Psoas muscle (tissue), 8 donors: ENCODE data around the gene ARPC1A. TPM values are rescaled to one million over a fixed set of nuclear protein-coding genes. Genes with fewer than 3 reads are reported as not detected.
"Not testable (repeated sequence)": the region's sequence is repeated elsewhere in the genome, so short reads cannot be mapped to it uniquely, and the experiment has no call there.

Experiments
- ATAC-seq, 4 donors: fragments of 200-7000 bp; cut with Tn5 transposase; one replicate each; pipeline ENCODE4 v1.9.1; 2020; ENCODE audit warnings: moderate library complexity in 3 of 4, mild to moderate bottlenecking in 2 of 4
- DNase-seq, 2 donors: peaks; one replicate each; pipeline ENCODE4 v3.0.0-alpha.2; 2020
- H3K27ac ChIP-seq: fragments of 200-600 bp; one replicate; pipeline ENCODE4 v1.8.0; 2022
- H3K27me3 ChIP-seq, 3 donors: fragments of 200-600 bp in 1 of 3; one replicate each; pipeline versions ENCODE4 v1.6.1 to v1.8.0; 2013 to 2022; ENCODE audit warnings: low read length in 2 of 3, mild to moderate bottlenecking in 2 of 3, moderate library complexity in 1 of 3; ENCODE audit not compliant: insufficient read depth in 3 of 3
- H3K36me3 ChIP-seq, 2 donors: fragments of 200-600 bp in 1 of 2; one replicate each; pipeline versions ENCODE4 v1.6.1 to v1.8.0; 2013 to 2022; ENCODE audit warnings: low read depth in 1 of 2, mild to moderate bottlenecking in 1 of 2, moderate library complexity in 1 of 2; ENCODE audit not compliant: insufficient read depth in 1 of 2
- H3K4me1 ChIP-seq: fragments of 200-600 bp; one replicate; pipeline ENCODE4 v1.8.0; 2022
- H3K4me3 ChIP-seq: fragments of 200-600 bp; one replicate; pipeline ENCODE4 v1.8.0; 2022; ENCODE audit warnings: mild to moderate bottlenecking
- H3K9me3 ChIP-seq: fragments of 200-600 bp; one replicate; pipeline ENCODE4 v1.8.0; 2022
- CTCF ChIP-seq: fragments of 200-600 bp; IDR thresholded peaks from one replicate; pipeline ENCODE4 v1.8.0; 2022; ENCODE audit warnings: antibody characterized with exemption
- WGBS, 3 donors: extraction: QIAGEN DNeasy Blood & Tissue Kit; methylation state at CpG; one replicate each; pipeline versions ENCODE4 v1.1.6 to v1.1.7; 2013; 5-methylcytosine and 5-hydroxymethylcytosine counted together
- intact Hi-C, 2 donors: fragments of 100-400 bp; cut with DNase I; formaldehyde crosslinking; loops; one replicate each; pipeline versions ENCODE4 v1.11.0 to v1.14.2; 2022
- polyA plus RNA-seq, 3 donors: library from polyadenylated mRNA; stranded (reverse); fragments of 200-250 nt; gene quantifications; one replicate each; pipeline ENCODE4 v1.2.3, GENCODE V29; 2013
- total RNA-seq, 4 donors: library from RNA; stranded (reverse); fragmentation: NEBNext Ultra II Directional in 2 of 4; extraction: Animal tissue kit (Norgen Biotek cat#: 25700) in 2 of 4; gene quantifications; one replicate each; pipeline versions ENCODE4 v1.2.1 to v1.2.4, GENCODE V29; 2021 to 2023
- donor health status: healthy with polysubstance abuse.
- donor health status: DM: no; HTN: no; CAD: no; lungs with moderate emphysema.
- donor health status: Bipolar disorder and iron deficiency.
- donor health status: healthy.
- donor health status: DM: yes; HTN: yes; CAD: no.
- donor health status: DM: no; HTN: no; CAD: no.
- donor health status: DM: no; HTN: no; CAD: no.
- donor health status: DM: yes; HTN: yes; CAD: no.

ARPC1A gene
- total and polyA plus RNA-seq, 7 donors: 38.1 to 114 (median 47.6) TPM

DNA sequence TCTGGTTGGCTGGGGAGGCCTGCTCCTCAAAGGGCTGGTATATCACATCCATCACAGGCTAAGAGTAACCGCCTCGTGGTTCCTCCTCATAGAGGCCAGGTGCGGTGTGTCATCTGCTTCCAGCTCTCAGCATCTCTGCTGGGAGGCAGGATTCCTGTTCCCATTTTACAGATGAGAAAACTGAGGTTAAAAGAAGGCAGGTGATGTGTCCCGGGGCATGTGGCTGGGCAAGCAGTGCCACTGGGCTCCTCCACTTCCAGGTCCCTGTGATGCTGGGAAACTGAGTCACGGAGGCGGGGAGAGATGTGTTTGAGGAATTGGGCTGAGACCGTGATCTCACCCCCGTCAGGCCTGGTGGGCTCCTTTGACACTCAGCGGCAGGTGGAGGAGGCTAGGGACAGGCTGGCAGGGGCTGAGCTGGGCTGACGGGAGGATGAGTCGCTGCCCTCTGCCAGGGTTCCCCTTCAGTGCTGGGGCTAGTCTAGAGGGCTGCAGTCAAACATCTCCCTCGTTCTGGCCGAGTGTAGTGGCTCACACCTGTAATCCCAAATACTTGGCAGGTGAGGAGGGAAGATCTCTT, 58.2 kb downstream of the ARPC1A start:
- H3K36me3 ChIP-seq: peaks cover 0 to 23% of the 10 kb centered on the region in 2 donors
- ATAC-seq: no peak
- DNase-seq: no peak
- TF ChIP-seq CTCF: no peak
- H3K27ac ChIP-seq: no peak overlapping the region
- no peaks in the 10 kb centered on the region for H3K27me3 ChIP-seq
- no peak overlapping the region for H3K4me3 ChIP-seq
- intact Hi-C loops: no loop called here
- WGBS, 3 donors: 83 to 85% (median 84%) methylated on average over 13 of the region's 13 CpGs
- H3K9me3 ChIP-seq: no peaks in the 10 kb centered on the region
- no peaks in the 10 kb centered on the region for H3K4me1 ChIP-seq

GRCh38 chr7:99384523-99384922, 58.8 kb downstream of the ARPC1A start:
- Histone ChIP-seq H3K27ac (no peak overlapping the region), H3K4me1 (no peaks in the 10 kb centered on the region), H3K36me3 (peaks cover 0 to 28% of the 10 kb centered on the region in 2 donors), H3K27me3 (no peaks in the 10 kb centered on the region), H3K4me3 (no peak overlapping the region), H3K9me3 (no peaks in the 10 kb centered on the region)
- 80 to 90% (median 82%) methylated on average over 4 of the region's 4 CpGs for WGBS, 3 donors
- ATAC-seq (no peak), DNase-seq (no peak)
- intact Hi-C loops: no loop called here
- TF ChIP-seq CTCF: no peak

DNA sequence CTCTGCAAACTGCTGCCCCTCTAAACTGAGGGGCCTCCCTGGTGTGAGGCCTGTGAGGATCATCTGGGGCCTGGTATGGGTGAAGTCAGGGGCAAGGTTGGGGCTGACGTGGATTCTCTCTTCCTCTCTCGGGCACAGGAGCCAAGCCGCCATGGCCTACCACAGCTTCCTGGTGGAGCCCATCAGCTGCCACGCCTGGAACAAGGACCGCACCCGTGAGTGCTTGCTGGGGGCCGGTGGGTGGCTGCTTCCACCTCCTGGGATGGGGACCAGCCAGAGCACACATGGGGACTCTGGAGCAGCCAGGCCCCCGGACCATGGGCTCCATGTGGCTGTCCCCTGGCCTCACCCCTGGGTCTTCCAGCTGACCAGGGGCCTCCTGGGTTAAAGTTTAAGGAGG, 59.9 kb downstream of the ARPC1A start:
- 78 to 91% (median 83%) methylated on average over 8 of the region's 8 CpGs for WGBS, 3 donors
- Histone ChIP-seq H3K27ac (no peak overlapping the region), H3K36me3 (peaks cover 0 to 38% of the 10 kb centered on the region in 2 donors), H3K4me1 (no peaks in the 10 kb centered on the region), H3K4me3 (no peak overlapping the region), H3K27me3 (no peaks in the 10 kb centered on the region), H3K9me3 (no peaks in the 10 kb centered on the region)
- no peak for TF ChIP-seq CTCF
- DNase-seq: no peak
- intact Hi-C loops: no loop called here
- no peak for ATAC-seq

DNA sequence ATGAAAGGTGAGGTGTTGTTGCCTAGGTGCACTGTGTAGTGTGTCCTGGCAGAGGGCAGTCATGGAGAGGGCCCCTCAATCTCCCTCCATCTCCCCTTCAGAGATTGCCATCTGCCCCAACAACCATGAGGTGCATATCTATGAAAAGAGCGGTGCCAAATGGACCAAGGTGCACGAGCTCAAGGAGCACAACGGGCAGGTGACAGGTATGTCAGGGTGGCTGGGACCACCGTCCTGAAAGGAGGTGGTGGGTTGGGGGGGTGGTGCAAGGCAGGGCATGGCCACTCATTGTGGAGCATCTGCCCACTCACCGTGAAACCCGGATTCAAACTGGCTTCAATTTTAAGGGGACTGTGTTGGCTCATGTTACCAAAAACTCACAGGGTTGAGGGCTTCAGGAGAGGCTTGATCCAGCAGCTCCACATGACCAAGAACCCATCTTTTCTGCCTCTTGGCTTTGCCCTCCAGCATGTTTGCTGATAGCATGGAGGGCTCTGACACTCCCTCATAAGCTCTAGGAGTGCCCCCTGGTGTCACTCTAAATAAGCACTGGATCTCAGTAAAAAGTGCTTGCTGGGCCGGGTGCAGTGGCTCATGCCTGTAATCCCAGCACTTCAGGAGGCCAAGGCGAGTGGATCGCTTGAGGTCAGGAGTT, 61.0 kb downstream of the ARPC1A start:
- Histone ChIP-seq H3K27ac (no peak overlapping the region), H3K4me3 (no peak overlapping the region), H3K9me3 (no peaks in the 10 kb centered on the region), H3K36me3 (peaks cover 0 to 49% of the 10 kb centered on the region in 2 donors), H3K4me1 (no peaks in the 10 kb centered on the region), H3K27me3 (no peaks in the 10 kb centered on the region)
- TF ChIP-seq CTCF: no peak
- intact Hi-C loops: no loop called here
- 88 to 92% (median 88%) methylated on average over 9 of the region's 9 CpGs for WGBS, 3 donors
- DNase-seq (no peak), ATAC-seq (peak in 2 of 4 donors; percentile 25 to 41)

- H3K36me3 ChIP-seq: peaks cover 0 to 49% of the 10 kb centered on the region in 2 donors
- H3K27ac ChIP-seq, H3K4me3 ChIP-seq, H3K4me1 ChIP-seq, H3K9me3 ChIP-seq, H3K27me3 ChIP-seq, ATAC-seq, intact Hi-C loops, DNase-seq: not testable (repeated sequence)
- 93 to 97% (median 95%) methylated on average over 14 of the region's 14 CpGs for WGBS, 3 donors
These were observed 61.5 kb downstream of the ARPC1A start for GRCh38 chr7:99387239-99387635.
